Epithelial cell of esophagus (primary cell): Measurements from ENCODE around the gene INPPL1.

Experiments used
- DNase-seq: peaks from one replicate; pipeline ENCODE4 v3.0.0; 2010; ENCODE audit warnings: low read depth
- H3K4me3 ChIP-seq: 2 replicates; pipeline ENCODE4 v1.5.1; 2011; ENCODE audit warnings: mild to moderate bottlenecking, low read length, control low read depth
- TF ChIP-seq, protein P1 (sequence below): IDR thresholded peaks from 2 replicates; pipeline ENCODE4 v1.5.1; 2011; ENCODE audit warnings: low read depth, mild to moderate bottlenecking, low read length, control low read depth, inconsistent platforms; ENCODE audit not compliant: insufficient read depth; ENCODE audit errors: missing control alignments

INPPL1 gene

DNA sequence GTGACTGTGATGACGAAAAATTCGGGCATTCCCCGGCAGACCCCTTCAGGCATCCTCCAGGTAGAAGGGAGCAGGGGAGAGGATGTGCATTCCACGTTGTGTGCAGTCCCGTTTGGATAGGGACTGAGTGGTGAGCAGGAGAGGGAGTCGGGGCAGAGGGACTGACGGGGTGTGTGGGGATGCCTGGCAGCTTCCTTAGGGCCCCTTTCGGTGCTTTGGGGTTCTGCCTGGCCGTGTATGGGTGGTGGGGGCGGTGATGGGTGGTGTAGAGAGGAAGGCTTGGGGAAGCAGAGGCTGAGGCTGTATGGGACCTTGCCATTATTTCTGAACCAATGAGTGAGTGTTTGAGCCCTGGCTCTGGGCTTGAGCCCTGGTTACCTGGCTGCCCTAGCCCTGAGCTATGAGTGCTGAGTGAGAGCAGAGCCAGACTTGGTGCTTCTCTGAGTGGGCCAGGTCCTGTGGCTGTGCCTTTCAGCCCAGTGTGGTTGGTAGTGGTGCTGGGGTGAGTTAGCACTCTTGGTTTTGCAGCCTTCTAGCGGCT is 914 bp downstream of the INPPL1 start:
- H3K4me3 ChIP-seq, result peak overlapping the region; percentile 92
- DNase-seq, result no peak
- TF ChIP-seq, protein P1, sequence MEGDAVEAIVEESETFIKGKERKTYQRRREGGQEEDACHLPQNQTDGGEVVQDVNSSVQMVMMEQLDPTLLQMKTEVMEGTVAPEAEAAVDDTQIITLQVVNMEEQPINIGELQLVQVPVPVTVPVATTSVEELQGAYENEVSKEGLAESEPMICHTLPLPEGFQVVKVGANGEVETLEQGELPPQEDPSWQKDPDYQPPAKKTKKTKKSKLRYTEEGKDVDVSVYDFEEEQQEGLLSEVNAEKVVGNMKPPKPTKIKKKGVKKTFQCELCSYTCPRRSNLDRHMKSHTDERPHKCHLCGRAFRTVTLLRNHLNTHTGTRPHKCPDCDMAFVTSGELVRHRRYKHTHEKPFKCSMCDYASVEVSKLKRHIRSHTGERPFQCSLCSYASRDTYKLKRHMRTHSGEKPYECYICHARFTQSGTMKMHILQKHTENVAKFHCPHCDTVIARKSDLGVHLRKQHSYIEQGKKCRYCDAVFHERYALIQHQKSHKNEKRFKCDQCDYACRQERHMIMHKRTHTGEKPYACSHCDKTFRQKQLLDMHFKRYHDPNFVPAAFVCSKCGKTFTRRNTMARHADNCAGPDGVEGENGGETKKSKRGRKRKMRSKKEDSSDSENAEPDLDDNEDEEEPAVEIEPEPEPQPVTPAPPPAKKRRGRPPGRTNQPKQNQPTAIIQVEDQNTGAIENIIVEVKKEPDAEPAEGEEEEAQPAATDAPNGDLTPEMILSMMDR, result no peak

DNA sequence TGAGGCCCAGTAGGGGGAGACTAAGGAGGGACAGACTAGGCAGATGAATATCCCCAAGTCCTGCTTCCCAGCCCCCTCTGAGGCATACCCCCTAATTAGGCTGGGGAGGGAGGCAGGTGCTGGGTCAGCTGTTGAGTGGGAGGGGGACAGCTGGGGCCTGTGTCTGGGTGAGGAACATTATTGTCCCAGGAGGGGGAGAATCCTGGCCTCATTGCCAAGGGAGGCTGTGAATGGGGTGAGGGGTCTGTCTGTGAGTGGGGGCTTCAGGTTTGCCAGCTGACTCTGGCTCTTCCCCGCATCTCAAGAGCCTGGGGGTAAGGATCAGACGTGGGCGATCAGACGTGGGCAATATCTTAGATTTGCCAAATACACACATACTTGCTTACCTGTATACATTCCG is 2.1 kb downstream of the INPPL1 start:
- TF ChIP-seq, protein P1, result peak; percentile 3
- H3K4me3 ChIP-seq, result no peak overlapping the region
- no peak for DNase-seq

DNA sequence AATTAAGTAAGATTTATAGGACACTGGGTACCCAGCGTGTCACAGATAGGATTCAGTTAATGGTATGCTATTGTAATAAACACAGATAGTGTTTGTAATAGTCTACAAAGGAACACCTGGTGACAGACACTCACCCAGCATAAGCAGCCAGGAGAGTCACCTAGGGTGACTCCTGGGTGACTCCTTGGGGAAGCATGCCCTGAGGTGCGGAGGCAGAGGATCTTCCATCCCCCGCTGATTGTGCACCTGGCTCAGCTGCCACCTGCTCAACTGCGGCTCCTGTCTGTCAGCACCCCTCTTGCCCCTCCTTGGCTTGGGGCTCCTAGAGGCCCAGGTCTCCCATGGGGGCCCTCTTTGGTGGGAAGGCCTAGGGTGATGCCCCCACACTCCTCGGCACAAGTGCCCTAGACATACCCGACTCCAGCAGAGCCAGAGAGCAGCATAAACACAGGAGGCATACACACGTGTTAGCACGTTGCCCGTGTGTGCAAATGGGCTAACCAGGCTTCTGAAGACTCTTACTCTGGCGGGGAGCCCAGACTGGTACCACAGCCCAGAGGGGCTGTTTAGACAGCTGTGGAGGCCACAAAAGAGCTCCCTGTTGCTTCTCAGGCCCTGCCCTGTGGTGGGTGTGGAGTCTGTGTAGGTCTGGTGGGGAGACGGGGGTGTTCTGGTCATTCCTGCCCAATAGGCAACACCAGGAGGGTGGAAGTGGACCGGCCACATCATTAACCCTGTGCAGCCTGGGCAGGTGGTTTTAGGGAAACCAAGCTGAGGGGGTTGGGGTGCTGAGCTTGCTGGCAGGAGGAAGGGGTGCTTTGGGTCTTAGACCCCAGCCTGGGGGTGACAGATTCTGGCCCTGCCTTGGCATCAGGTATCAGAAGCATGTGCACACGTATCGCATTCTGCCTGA is 3.0 kb downstream of the INPPL1 start:
- TF ChIP-seq, protein P1, result no peak
- no peak overlapping the region for H3K4me3 ChIP-seq
- peak; percentile 50 for DNase-seq

GRCh38 chr11:72228229-72228843 is 3.8 kb downstream of the INPPL1 start:
- TF ChIP-seq, protein P1, result peak; percentile 51
- no peak overlapping the region for H3K4me3 ChIP-seq
- DNase-seq, result peak; percentile 49

- TF ChIP-seq, protein P1, result no peak
- DNase-seq, result no peak
- H3K4me3 ChIP-seq, result no peak overlapping the region
Observed at GRCh38 chr11:72228844-72229231, 4.3 kb downstream of the INPPL1 start.

DNA sequence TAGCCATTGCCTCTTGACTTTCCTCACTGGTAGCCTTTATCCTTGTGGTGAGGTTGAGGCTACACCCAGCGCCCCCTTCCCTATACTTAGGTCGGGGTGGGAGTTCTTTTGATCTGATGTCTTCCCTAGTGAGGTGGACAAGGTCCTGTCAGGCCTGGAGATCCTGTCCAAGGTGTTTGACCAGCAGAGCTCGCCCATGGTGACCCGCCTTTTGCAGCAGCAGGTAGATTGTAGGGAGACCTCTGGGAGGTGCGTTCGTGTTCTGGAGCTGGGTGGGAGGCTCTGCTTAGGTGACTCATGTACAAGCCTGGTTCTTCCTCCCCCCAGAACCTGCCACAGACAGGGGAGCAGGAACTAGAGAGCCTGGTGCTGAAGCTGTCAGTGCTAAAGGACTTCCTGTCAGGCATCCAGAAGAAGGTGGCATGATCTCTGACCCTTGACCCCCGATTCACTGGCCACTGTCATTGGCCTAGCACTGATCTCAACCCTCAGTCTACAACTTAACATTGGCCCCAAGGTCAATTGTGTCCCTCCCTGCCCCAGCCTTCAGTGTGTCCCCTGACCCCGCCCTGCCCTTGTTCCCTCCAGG is 4.9 kb downstream of the INPPL1 start:
- no peak for DNase-seq
- H3K4me3 ChIP-seq, result no peak overlapping the region
- TF ChIP-seq, protein P1, result no peak
